Lower leg skin (tissue), 3 donors: Measurements from ENCODE around the gene ZCCHC24.

ENCODE experiments used
- CTCF ChIP-seq, 3 donors: fragments of 450-650 bp; IDR thresholded peaks; one replicate each; pipeline ENCODE4 v1.5.1; 2016; ENCODE audit warnings: antibody characterized with exemption in 3 of 3, mild to moderate bottlenecking in 3 of 3, moderate library complexity in 2 of 3
- POLR2A ChIP-seq, 2 donors: fragments of 450-650 bp; IDR thresholded peaks; one replicate each; pipeline ENCODE4 v1.6.1; 2016 to 2017; ENCODE audit warnings: antibody characterized with exemption in 2 of 2, mild to moderate bottlenecking in 1 of 2, moderate library complexity in 1 of 2

- TF ChIP-seq POLR2A (IDR thresholded peaks at IDR 0.05) (no peak), CTCF (IDR thresholded peaks at IDR 0.05) (no peak)
Measured at GRCh38 chr10:79385392-79385795, 60.0 kb downstream of the ZCCHC24 start.
